Measurements from ENCODE around the gene TXN2.
"Not testable (repeated sequence)": the region's sequence is repeated elsewhere in the genome, so short reads cannot be mapped to it uniquely, and the experiment has no call there.

Gene TXN2

DNA sequence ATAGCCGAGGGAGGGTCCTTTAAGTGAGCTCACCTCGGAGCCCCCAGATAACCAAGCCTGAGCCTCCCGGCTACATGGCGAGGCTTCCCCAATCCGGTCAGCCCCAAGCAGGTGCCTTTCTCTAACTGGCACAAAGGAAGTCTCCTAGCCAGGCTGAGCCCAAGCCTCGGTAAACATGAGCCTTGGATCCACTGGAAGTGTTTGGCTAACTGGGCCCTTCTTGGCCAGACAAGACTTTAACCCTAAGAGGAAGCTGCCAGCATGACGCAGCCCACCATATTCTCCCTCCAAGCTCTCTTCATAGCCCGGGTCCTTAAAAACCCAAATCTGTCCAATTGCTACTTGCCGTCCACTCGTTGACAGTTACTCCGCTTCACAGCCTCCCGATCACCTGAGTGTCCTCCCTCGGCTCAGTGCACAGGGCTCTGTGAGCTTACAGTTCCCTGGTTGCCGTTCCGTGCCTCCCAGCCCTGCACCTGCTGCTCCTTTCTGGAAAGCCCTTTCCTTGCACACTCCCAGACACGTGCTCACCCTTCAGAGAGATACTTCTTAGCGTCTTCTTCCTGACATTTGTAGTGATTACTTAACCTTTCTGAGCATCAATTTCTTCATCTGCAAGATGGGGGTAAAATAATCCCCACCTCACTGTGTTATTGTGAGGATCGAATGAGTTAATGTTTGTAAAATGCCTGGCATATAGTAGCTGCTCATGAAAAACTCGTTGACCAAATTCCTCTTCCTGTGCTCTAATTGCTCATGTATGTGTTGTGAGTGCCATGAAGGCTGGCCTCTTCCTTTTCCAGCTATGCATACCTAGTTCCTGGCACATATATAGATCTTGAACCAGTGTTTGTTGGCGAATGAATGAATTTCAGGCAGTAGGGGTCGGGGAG lies 25.6 kb downstream of the TXN2 start:
- TF ChIP-seq EZH2 (IDR thresholded peaks at IDR 0.05; ENCODE audit: borderline replicate concordance, low read length) = no peak
- TF ChIP-seq, protein P1, sequence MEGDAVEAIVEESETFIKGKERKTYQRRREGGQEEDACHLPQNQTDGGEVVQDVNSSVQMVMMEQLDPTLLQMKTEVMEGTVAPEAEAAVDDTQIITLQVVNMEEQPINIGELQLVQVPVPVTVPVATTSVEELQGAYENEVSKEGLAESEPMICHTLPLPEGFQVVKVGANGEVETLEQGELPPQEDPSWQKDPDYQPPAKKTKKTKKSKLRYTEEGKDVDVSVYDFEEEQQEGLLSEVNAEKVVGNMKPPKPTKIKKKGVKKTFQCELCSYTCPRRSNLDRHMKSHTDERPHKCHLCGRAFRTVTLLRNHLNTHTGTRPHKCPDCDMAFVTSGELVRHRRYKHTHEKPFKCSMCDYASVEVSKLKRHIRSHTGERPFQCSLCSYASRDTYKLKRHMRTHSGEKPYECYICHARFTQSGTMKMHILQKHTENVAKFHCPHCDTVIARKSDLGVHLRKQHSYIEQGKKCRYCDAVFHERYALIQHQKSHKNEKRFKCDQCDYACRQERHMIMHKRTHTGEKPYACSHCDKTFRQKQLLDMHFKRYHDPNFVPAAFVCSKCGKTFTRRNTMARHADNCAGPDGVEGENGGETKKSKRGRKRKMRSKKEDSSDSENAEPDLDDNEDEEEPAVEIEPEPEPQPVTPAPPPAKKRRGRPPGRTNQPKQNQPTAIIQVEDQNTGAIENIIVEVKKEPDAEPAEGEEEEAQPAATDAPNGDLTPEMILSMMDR (IDR thresholded peaks at IDR 0.05; ENCODE audit: low read length) = no peak
- peaks cover 8% of the 10 kb centered on the region for H3F3A ChIP-seq (ENCODE audit: insufficient read depth, low read length)
- no peaks in the 10 kb centered on the region for H3K27me3 ChIP-seq (ENCODE audit: insufficient read depth, low read length)
- no peaks in the 10 kb centered on the region for H3K36me3 ChIP-seq (ENCODE audit: insufficient read depth, low read length)
- H3K9me2 ChIP-seq (ENCODE audit: low read depth, low read length) = no peaks in the 10 kb centered on the region
- H3K79me2 ChIP-seq (ENCODE audit: insufficient read depth, low read length) = no peaks in the 10 kb centered on the region
- H3K27ac ChIP-seq (ENCODE audit: low read depth, low read length, poor library complexity, severe bottlenecking) = peak overlapping the region; percentile 98
- H3K4me1 ChIP-seq (ENCODE audit: insufficient read depth, low read length, severe bottlenecking) = peaks cover 51% of the 10 kb centered on the region
- no peaks in the 10 kb centered on the region for H3K9me3 ChIP-seq (ENCODE audit: low read length)
- no peak overlapping the region for H2AFZ ChIP-seq (ENCODE audit: low read length)
- peak overlapping the region; percentile 62 for H3K4me3 ChIP-seq (ENCODE audit: low read depth, low read length, poor library complexity, severe bottlenecking)
- peak overlapping the region; percentile 70 for H3K4me2 ChIP-seq (ENCODE audit: low read length)
- H3K9ac ChIP-seq (ENCODE audit: low read length) = peak overlapping the region; percentile 65
- no peaks in the 10 kb centered on the region for H4K20me1 ChIP-seq (ENCODE audit: insufficient read depth, low read length)

DNA sequence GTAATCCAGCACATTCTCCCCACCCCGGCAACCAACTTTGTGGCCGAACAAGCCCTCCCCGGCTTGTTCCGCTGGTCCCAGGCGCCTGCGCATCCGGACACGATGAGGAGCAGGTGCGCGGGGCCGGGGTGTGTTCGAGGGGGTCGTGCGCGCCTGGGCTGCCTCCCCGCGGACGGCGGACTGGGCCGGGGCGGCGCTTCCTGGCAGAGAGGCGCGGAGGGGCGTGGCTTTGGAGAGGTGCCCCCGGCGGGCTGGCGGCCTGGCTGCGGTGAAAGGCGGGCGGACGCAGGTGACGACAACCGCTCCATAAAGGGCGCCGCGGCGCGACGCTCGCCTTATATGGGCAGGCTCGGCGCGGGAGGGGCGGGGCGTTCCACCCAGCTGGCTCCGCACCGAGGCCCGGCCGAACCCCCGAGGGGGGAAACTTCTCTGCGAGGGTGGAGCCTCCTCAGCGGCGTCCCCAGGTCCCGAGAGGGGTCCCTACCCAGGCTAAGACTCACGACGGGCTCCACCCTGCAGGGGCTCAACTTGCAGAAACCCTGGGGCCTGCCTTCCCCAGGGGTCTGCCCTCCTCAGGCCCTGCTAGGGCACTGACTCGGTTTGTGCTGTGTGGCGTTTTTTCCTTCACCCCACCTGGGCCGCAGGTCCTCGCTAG lies 26.4 kb downstream of the TXN2 start:
- peak overlapping the region; percentile 62 for H3K4me3 ChIP-seq (ENCODE audit: low read depth, low read length, poor library complexity, severe bottlenecking)
- H3K4me2 ChIP-seq (ENCODE audit: low read length) = peak overlapping the region; percentile 70
- H3K4me1 ChIP-seq (ENCODE audit: insufficient read depth, low read length, severe bottlenecking) = peaks cover 51% of the 10 kb centered on the region
- H3K9me2 ChIP-seq (ENCODE audit: low read depth, low read length) = no peaks in the 10 kb centered on the region
- no peak overlapping the region for H2AFZ ChIP-seq (ENCODE audit: low read length)
- H3K9me3 ChIP-seq (ENCODE audit: low read length) = no peaks in the 10 kb centered on the region
- H3F3A ChIP-seq (ENCODE audit: insufficient read depth, low read length) = peaks cover 8% of the 10 kb centered on the region
- H3K36me3 ChIP-seq (ENCODE audit: insufficient read depth, low read length) = no peaks in the 10 kb centered on the region
- H3K27me3 ChIP-seq (ENCODE audit: insufficient read depth, low read length) = no peaks in the 10 kb centered on the region
- H3K27ac ChIP-seq (ENCODE audit: low read depth, low read length, poor library complexity, severe bottlenecking) = peak overlapping the region; percentile 98
- peak overlapping the region; percentile 77 for H3K9ac ChIP-seq (ENCODE audit: low read length)
- H4K20me1 ChIP-seq (ENCODE audit: insufficient read depth, low read length) = no peaks in the 10 kb centered on the region
- H3K79me2 ChIP-seq (ENCODE audit: insufficient read depth, low read length) = no peaks in the 10 kb centered on the region
- TF ChIP-seq, protein P1 (IDR thresholded peaks at IDR 0.05; ENCODE audit: low read length) = no peak; the same call in 1 of the 2 replicates
- TF ChIP-seq EZH2 (IDR thresholded peaks at IDR 0.05; ENCODE audit: borderline replicate concordance, low read length) = no peak

DNA sequence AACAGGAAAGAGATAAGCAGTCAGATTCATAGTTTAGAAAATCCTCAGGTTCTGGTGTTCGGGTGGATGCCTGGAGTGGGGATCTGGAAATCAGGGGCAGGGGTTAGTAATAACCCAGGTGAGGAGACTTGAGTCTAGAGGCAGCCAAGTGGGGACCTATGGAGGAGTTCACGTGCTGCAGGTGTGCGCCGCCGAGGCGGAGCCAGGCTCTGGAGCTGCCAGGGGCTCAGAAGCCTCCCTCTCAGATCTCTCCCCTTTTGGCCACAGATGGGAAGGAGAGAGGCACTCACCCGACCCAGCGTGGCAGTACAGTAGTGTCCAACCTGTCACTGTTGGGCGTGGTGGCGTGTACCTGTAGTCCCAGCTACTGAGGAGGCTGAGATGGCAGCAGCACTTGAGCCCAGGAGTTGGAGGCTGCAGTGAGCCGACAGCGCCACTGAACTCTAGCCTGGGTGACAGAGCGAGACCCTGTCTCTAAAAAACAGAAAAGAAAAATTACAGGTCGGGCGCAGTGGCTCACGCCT lies 27.5 kb downstream of the TXN2 start:
- no peak for TF ChIP-seq EZH2 (IDR thresholded peaks at IDR 0.05; ENCODE audit: borderline replicate concordance, low read length)
- TF ChIP-seq, protein P1 (IDR thresholded peaks at IDR 0.05; ENCODE audit: low read length) = no peak
- peak overlapping the region; percentile 15; the same call in 1 of the 2 replicates for H3K4me2 ChIP-seq (ENCODE audit: low read length)
- no peaks in the 10 kb centered on the region for H4K20me1 ChIP-seq (ENCODE audit: insufficient read depth, low read length)
- no peak overlapping the region for H3K9ac ChIP-seq (ENCODE audit: low read length)
- H3K27me3 ChIP-seq (ENCODE audit: insufficient read depth, low read length) = no peaks in the 10 kb centered on the region
- peak overlapping the region; percentile 98 for H3K27ac ChIP-seq (ENCODE audit: low read depth, low read length, poor library complexity, severe bottlenecking)
- no peaks in the 10 kb centered on the region for H3K9me2 ChIP-seq (ENCODE audit: low read depth, low read length)
- no peaks in the 10 kb centered on the region for H3K79me2 ChIP-seq (ENCODE audit: insufficient read depth, low read length)
- H2AFZ ChIP-seq (ENCODE audit: low read length) = no peak overlapping the region
- H3K9me3 ChIP-seq (ENCODE audit: low read length) = no peaks in the 10 kb centered on the region
- H3K36me3 ChIP-seq (ENCODE audit: insufficient read depth, low read length) = no peaks in the 10 kb centered on the region
- peak overlapping the region; percentile 62 for H3K4me3 ChIP-seq (ENCODE audit: low read depth, low read length, poor library complexity, severe bottlenecking)
- peaks cover 61% of the 10 kb centered on the region for H3K4me1 ChIP-seq (ENCODE audit: insufficient read depth, low read length, severe bottlenecking)
- H3F3A ChIP-seq (ENCODE audit: insufficient read depth, low read length) = peaks cover 8% of the 10 kb centered on the region

DNA sequence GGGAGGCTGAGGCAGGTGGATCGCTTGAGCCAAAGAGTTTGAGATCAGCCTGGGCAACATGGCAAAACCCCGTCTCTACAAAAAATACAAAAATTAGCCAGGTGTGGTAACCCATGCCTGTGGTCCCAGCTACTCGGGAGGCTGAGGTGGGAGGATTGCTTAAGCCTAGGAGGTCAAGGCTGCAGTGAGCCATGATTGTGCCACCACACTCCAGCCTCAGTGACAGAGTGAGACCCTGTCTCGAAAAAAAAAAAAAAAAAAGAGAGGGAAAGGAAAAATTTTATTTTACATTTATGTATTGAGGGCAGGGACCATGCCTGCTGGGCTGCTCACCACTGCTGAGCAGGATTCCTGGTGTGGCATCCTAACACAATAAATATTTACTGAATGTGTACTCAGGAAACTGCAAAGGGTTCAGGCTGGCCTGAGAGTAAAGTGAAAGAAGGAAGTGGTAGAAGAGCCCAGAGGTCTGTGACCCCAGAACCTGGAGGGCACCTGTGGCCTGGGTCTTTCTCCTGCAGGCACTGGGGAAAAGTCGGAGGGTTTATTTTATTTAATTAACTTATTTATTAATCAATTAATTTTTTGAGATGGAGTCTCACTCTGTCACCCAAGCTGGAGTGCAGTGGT lies 28.3 kb downstream of the TXN2 start:
- not testable (repeated sequence) for H3K36me3 ChIP-seq (ENCODE audit: insufficient read depth, low read length); H2AFZ ChIP-seq (ENCODE audit: low read length); H3K27me3 ChIP-seq (ENCODE audit: insufficient read depth, low read length); H3K79me2 ChIP-seq (ENCODE audit: insufficient read depth, low read length); H3K9me3 ChIP-seq (ENCODE audit: low read length); H3K9me2 ChIP-seq (ENCODE audit: low read depth, low read length); H3F3A ChIP-seq (ENCODE audit: insufficient read depth, low read length); H3K4me3 ChIP-seq (ENCODE audit: low read depth, low read length, poor library complexity, severe bottlenecking); H4K20me1 ChIP-seq (ENCODE audit: insufficient read depth, low read length)
- H3K27ac ChIP-seq (ENCODE audit: low read depth, low read length, poor library complexity, severe bottlenecking) = peak overlapping the region; percentile 98
- peaks cover 64% of the 10 kb centered on the region for H3K4me1 ChIP-seq (ENCODE audit: insufficient read depth, low read length, severe bottlenecking)
- peak overlapping the region; percentile 68 for H3K9ac ChIP-seq (ENCODE audit: low read length)
- peak overlapping the region; percentile 48 for H3K4me2 ChIP-seq (ENCODE audit: low read length)

Measured in OCI-LY1 (cell line).